GM18511 (cell line): ENCODE data around the gene NINJ2.

Experiments used
- ATAC-seq: cut with Tn5 transposase; IDR thresholded peaks from one replicate; pipeline ENCODE4 v1.9.1; 2021; ENCODE audit warnings: mild to moderate bottlenecking, moderate library complexity; ENCODE audit not compliant: unreplicated experiment

Gene NINJ2

GRCh38 chr12:536751-537245 is 126.4 kb downstream of the NINJ2 start:
- ATAC-seq = no peak

DNA sequence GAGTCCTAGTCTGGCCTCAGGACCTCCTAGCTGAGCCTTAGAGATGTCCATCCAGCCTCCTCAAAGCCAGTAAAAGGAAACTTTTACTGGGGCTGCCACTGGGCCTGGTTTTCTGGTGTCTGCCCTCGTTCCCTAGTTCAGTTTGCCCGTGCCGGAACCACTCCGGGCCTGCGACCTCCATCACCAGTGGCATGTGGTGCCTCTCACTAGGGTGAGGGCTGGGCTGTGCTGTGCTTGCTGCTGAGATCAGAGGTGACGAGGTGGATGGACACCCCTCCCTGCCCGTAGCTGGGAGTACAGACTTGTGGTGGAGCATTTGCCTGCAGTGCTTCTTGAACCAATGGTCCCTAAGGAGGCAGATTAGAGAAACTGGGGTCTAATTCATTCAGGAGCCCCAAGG is 127.8 kb downstream of the NINJ2 start:
- no peak for ATAC-seq

DNA sequence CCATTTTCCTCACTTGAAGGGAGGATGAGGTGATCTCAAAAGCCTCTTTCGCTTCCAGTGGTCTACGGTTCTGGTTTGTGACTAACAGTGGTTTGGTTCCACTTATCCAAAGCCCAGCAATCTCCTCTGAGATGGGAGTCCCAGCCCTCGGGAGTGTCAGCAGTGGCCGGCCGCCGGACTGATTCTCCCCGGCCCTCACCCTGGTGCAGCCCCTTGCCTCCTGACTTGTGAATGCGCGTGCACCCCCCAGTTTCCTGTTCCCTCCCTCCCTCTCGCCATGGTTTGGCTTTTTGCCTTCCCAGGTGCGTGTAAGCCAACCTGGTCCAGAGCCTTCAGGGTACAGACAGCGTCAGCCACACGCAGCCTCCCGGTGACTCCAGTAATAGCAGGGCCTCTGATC is 129.0 kb downstream of the NINJ2 start:
- ATAC-seq = no peak

DNA sequence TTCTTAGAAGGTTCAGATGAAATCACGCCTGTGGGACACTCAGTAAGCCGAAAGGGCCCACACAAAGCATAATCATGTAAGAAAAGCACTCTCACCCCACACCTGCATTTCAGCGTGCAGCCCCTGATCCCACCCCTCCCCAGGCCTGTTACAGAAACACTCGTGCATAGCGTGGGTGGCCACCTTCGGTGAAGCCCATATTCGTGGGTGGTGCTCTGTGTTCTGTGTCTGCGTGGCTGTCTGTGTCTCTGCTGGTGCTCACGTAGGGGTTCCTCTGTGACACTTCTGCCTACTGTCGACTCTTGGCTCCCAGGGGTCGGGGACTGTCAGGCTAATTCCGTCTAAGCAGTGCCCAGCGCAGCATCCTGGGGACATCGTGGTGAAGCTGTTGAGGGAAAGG is 129.5 kb downstream of the NINJ2 start:
- no peak for ATAC-seq

- no peak for ATAC-seq
These were observed 130.2 kb downstream of the NINJ2 start for GRCh38 chr12:532908-533565.

- ATAC-seq = no peak
These were observed 131.2 kb downstream of the NINJ2 start for GRCh38 chr12:531951-532585.

DNA sequence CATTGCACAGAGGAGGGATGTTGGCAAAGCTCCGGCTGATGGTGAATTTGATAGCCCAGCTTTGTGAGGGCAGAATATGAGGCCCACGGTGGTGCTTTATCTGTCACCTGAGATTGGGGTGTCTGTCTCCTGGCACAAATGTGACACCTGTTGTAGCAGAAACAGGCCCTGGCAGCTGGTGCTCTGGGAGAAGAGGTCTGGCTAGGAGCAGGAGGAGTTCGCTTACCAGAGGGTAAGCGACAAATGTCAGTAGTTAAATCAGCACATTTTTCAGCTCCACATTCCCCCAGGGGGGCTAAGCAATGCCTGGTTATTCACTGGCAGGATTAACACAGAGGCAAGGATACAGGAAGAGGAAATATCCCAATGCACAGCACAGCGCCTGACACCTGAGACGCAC is 132.4 kb downstream of the NINJ2 start:
- no peak for ATAC-seq

DNA sequence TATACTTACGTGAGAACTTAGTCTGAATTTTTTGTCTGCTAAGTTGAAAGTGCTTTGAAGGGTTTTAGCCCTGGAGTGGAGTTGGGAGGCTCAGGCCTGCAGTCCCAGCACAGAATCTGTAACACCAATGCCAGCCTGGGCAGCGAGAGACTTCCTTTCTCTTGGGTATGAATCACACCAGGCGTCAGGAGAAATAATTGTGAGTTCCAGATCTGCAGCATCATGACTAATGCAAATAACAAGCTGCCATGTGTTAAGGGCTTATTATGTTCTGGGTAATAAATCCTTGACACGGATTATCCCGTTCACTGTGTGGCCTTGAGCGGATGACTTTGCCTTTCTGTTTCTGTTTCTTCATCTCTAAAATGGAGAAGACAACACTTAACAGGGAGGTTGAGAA is 132.9 kb downstream of the NINJ2 start:
- ATAC-seq = no peak

DNA sequence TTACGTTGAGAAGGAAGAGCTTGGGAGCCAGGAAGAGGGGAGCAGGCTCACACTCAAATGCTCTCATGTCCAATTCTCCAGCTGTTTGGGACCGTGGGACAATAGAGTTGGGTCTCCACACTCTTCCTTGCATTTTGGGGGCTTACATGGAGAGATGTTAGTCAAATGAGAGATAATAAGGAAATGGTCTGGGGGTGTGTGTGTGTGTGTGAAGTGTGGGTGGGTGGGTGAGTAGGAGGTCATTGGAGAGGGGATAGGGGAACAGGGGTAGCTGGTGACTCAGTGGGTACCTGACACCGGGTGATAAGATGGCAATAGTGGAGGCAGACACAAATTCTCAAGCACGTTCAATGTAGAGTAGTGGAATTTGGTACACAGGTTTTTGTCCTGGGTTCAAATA is 135.5 kb downstream of the NINJ2 start:
- no peak for ATAC-seq

- no peak for ATAC-seq
These were observed 136.0 kb downstream of the NINJ2 start for GRCh38 chr12:527241-527640.

DNA sequence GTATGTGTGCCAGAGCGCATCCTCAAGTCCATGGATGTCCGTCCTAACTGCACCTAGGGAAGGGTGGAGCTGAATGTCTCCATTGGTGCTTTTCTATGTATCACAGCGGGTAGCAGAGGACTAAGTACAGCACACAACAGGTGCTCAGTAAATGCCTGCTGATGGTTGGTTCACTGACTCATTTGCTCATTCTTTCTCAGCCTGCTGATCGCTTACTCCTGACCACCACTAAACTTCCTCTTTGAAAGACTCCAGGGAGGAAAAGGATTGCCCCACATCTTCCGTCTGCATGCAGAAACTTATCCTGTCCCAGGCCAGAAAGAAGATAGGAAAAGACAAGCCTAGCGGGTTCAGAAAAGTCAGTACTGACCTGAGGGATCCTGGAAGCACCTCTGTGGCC is 137.2 kb downstream of the NINJ2 start:
- no peak for ATAC-seq

DNA sequence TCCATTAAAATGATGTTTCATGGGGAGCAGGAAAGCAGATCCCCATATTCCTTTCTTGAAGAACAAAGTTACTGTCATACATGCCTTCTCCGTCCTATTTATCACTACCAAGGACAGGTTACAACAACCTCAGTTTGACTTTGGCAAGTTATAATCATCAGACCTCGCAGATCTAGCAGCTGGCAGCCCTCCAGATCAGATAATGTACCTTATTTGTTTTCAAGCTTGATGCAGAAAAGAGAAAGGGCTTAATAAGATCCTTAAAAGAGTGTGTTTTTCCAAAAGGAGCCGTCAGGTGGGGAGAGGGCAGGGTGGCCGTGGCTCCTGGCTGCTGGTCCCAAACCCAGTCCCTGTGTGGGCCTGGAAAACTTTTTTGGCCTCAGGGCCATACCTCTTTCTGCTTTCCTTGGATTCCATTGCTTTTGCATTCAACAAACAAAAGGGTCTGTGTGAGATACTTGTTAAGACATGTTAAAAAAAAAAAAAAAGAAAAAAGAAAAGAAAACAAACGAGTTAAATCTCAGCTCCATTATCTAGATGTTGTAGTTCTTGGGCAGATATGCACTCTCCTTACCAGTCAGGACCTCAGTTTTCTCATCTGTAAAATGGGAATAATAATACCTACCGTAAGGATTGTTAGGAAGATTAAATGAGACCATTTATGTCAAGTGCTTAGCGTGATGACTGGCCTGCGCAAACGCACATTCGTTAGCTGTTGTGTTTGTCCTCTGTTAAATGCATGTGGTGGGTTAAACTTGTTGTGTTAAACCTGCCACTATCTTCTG is 138.9 kb downstream of the NINJ2 start:
- ATAC-seq = no peak

- ATAC-seq = no peak
These were observed 140.4 kb downstream of the NINJ2 start for GRCh38 chr12:522692-523378.

GRCh38 chr12:520119-520518 is 143.1 kb downstream of the NINJ2 start:
- ATAC-seq = no peak

- no peak for ATAC-seq
These were observed 145.7 kb downstream of the NINJ2 start for GRCh38 chr12:517538-517937.
